Keratinocyte (primary cell): ENCODE data around the gene SERPINE1. TPM values are rescaled to one million over a fixed set of nuclear protein-coding genes. Genes with fewer than 3 reads are reported as not detected.

Source experiments
- DNase-seq: peaks from one replicate; pipeline ENCODE4 v3.0.0-alpha.2; 2011; ENCODE audit warnings: low read depth, missing footprints, low spot score
- FAIRE-seq: peaks from 2 replicates; lab custom pipeline; 2011; peaks lifted over from hg19 to GRCh38; lab: Jason Lieb, UNC
- H2AFZ ChIP-seq: 2 replicates; pipeline ENCODE4 v1.6.0; 2012; ENCODE audit warnings: low read length, control low read depth, inconsistent platforms; ENCODE audit not compliant: control insufficient read depth
- H3K27ac ChIP-seq: 2 replicates; pipeline ENCODE4 v1.5.1; 2011; ENCODE audit warnings: low read length; ENCODE audit not compliant: control insufficient read depth, insufficient read depth
- H3K27me3 ChIP-seq: 3 replicates; pipeline ENCODE4 v1.6.0; 2011; ENCODE audit warnings: low read length; ENCODE audit not compliant: control insufficient read depth, insufficient read depth; ENCODE audit errors: extremely low read depth
- H3K36me3 ChIP-seq, 2 experiments: 2 replicates in 1 of 2; 3 replicates in 1 of 2; pipeline ENCODE4 v1.5.1; 2011; ENCODE audit warnings: low read length in 2 of 2, mild to moderate bottlenecking in 1 of 2; ENCODE audit not compliant: control insufficient read depth in 2 of 2, insufficient read depth in 2 of 2; ENCODE audit errors: extremely low read depth in 1 of 2
- H3K4me1 ChIP-seq: 3 replicates; pipeline ENCODE4 v1.5.1; 2011; ENCODE audit warnings: low read length; ENCODE audit not compliant: control insufficient read depth, insufficient read depth; ENCODE audit errors: extremely low read depth
- H3K4me2 ChIP-seq: 3 replicates; pipeline ENCODE4 v1.6.0; 2011; ENCODE audit warnings: low read depth, low read length; ENCODE audit not compliant: control insufficient read depth, insufficient read depth; ENCODE audit errors: extremely low read depth
- H3K4me3 ChIP-seq, 3 experiments: fragments of 200-600 bp in 1 of 3; sonication (generic) in 1 of 3; 2 replicates in 2 of 3; 3 replicates in 1 of 3; pipeline ENCODE4 v1.5.1; 2011 to 2016; ENCODE audit warnings: low read length in 3 of 3, mild to moderate bottlenecking in 3 of 3, control low read depth in 2 of 3, inconsistent platforms in 1 of 3, low read depth in 1 of 3, mixed read lengths in 1 of 3, mixed run types in 1 of 3, moderate library complexity in 1 of 3; ENCODE audit not compliant: control insufficient read depth in 2 of 3, insufficient read depth in 2 of 3; ENCODE audit errors: extremely low read depth in 1 of 3
- H3K79me2 ChIP-seq: 2 replicates; pipeline ENCODE4 v1.6.0; 2012; ENCODE audit warnings: low read length; ENCODE audit not compliant: control insufficient read depth, insufficient read depth
- H3K9ac ChIP-seq: 3 replicates; pipeline ENCODE4 v1.6.0; 2011; ENCODE audit warnings: low read length; ENCODE audit not compliant: control insufficient read depth, insufficient read depth; ENCODE audit errors: extremely low read depth
- H3K9me1 ChIP-seq: 3 replicates; pipeline ENCODE4 v1.6.0; 2011; ENCODE audit warnings: low read length; ENCODE audit not compliant: control insufficient read depth, insufficient read depth; ENCODE audit errors: extremely low read depth
- H3K9me3 ChIP-seq: 2 replicates; pipeline ENCODE4 v1.5.1; 2012; ENCODE audit warnings: low read depth, low read length; ENCODE audit not compliant: control insufficient read depth
- H4K20me1 ChIP-seq: 3 replicates; pipeline ENCODE4 v1.6.0; 2011; ENCODE audit warnings: low read length; ENCODE audit not compliant: control insufficient read depth, insufficient read depth; ENCODE audit errors: extremely low read depth
- CTCF ChIP-seq, 3 experiments: IDR thresholded peaks in 1 of 3; conservative IDR thresholded peaks in 1 of 3; optimal IDR thresholded peaks in 1 of 3; 2 replicates in 2 of 3; 3 replicates in 1 of 3; pipeline versions ENCODE3 to v1.5.1; 2011; ENCODE audit warnings: low read length in 3 of 3, mild to moderate bottlenecking in 3 of 3, moderate library complexity in 2 of 3, control low read depth in 1 of 3, inconsistent platforms in 1 of 3; ENCODE audit not compliant: insufficient read depth in 2 of 3; ENCODE audit errors: extremely low read depth in 1 of 3
- EZH2 ChIP-seq: IDR thresholded peaks from one replicate; pipeline ENCODE4 v1.6.1; 2012; ENCODE audit warnings: inconsistent platforms, mild to moderate bottlenecking, low read length, moderate library complexity
- dilution Hi-C: fragments of 300-500 bp; cut with MboI; formaldehyde crosslinking; loops from one replicate; pipeline ENCODE4 v1.7.0; 2020; ENCODE audit warnings: low sequenced_read_pairs; ENCODE audit not compliant: extremely low pct_ligation_motif_present
- polyA plus RNA-seq, 5 experiments: library from polyadenylated mRNA; depleted of rRNA in 3 of 5; stranded (reverse) in 3 of 5; stranded (forward) in 1 of 5; unstranded in 1 of 5; fragments of >200 nt; gene quantifications; 1 replicate in 1 of 5; 2 replicates in 3 of 5; 3 replicates in 1 of 5; pipeline versions ENCODE4 v1.2.1 to v1.2.3, GENCODE V29; 2011 to 2012; ENCODE audit warnings: missing spikeins in 2 of 5, low read depth in 1 of 5, low replicate concordance in 1 of 5

The SERPINE1 gene
- polyA plus RNA-seq, 1 donor (not counting 4 experiments of a cell fraction or from before 2014, with no cell fraction given): 522 TPM

- Histone ChIP-seq H3K9ac (peak overlapping the region; percentile 36), H3K4me3 (no peak overlapping the region), H3K9me3 (no peaks in the 10 kb centered on the region), H3K27me3 (no peaks in the 10 kb centered on the region), H3K79me2 (peaks cover 15% of the 10 kb centered on the region), H3K9me1 (no peaks in the 10 kb centered on the region), H3K4me2 (peak overlapping the region; percentile 44), H3K4me1 (peaks cover 18% of the 10 kb centered on the region), H4K20me1 (no peaks in the 10 kb centered on the region), H2AFZ (no peak overlapping the region), H3K27ac (peak overlapping the region; percentile 55), H3K36me3 (no peaks in the 10 kb centered on the region)
- DNase-seq: no peak
- no peak for TF ChIP-seq EZH2
- no peak for TF ChIP-seq CTCF (optimal IDR thresholded peaks at IDR 0.05 in 1 of 3, IDR thresholded peaks at IDR 0.05 in 1 of 3, conservative IDR thresholded peaks at IDR 0.05 in 1 of 3; ENCODE audit: extremely low read depth in 1 of 3, insufficient read depth in 2 of 3, low read length in 3 of 3)
- FAIRE-seq: no peak
- dilution Hi-C loops: no loop called here
Measured at GRCh38 chr7:101094376-101094775, 32.5 kb upstream of the SERPINE1 start.

GRCh38 chr7:101094791-101095375 is 32.0 kb upstream of the SERPINE1 start:
- H3K27me3 ChIP-seq: no peaks in the 10 kb centered on the region
- H3K9me3 ChIP-seq: no peaks in the 10 kb centered on the region
- H3K9ac ChIP-seq: peak overlapping the region; percentile 36
- H3K36me3 ChIP-seq: no peaks in the 10 kb centered on the region
- H2AFZ ChIP-seq: no peak overlapping the region
- TF ChIP-seq CTCF (optimal IDR thresholded peaks at IDR 0.05 in 1 of 3, IDR thresholded peaks at IDR 0.05 in 1 of 3, conservative IDR thresholded peaks at IDR 0.05 in 1 of 3; ENCODE audit: extremely low read depth in 1 of 3, insufficient read depth in 2 of 3, low read length in 3 of 3) (peak; percentile 65 to 72 (median 72)), EZH2 (no peak)
- H3K79me2 ChIP-seq: peaks cover 10% of the 10 kb centered on the region
- no peak overlapping the region for H3K4me3 ChIP-seq
- DNase-seq (no peak), FAIRE-seq (no peak)
- dilution Hi-C loops: no loop called here
- peak overlapping the region; percentile 55 for H3K27ac ChIP-seq
- H4K20me1 ChIP-seq: no peaks in the 10 kb centered on the region
- H3K4me2 ChIP-seq: peak overlapping the region; percentile 44
- H3K4me1 ChIP-seq: peaks cover 24% of the 10 kb centered on the region
- no peaks in the 10 kb centered on the region for H3K9me1 ChIP-seq
